ENCODE data around the gene SLIT3.

DNA sequence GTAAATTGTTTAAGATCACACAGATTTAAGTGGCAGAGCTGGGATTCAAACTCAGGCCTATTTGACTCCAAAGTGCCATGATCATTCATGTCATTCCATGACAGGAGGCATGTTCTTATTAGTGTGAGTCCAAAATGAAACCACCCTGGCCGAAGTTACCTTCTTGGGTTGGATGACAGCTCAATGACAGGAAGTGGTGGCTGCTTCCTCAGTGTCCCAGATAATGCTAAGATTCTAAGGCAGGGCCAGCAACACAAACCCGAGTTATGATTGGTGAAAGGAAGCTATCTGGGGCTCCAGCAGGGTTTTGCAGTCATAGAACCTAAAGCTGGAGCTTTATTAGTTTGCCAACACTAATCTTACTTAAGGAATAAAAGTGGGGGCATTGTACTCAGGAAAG is 340.4 kb downstream of the SLIT3 start:
- TF ChIP-seq TCF7L2 (IDR thresholded peaks at IDR 0.05; ENCODE audit: borderline replicate concordance, extremely low read depth, insufficient read depth, insufficient read length) (no peak), RAD21 (IDR thresholded peaks at IDR 0.05; ENCODE audit: low read depth) (no peak)

Measured in HCT116 (cell line).